ENCODE results near the gene NT5E.
"Not testable (repeated sequence)": the region's sequence is repeated elsewhere in the genome, so short reads cannot be mapped to it uniquely, and the experiment has no call there.

Gene NT5E

GRCh38 chr6:85506441-85507093 is 56.7 kb downstream of the NT5E start:
- H3K4me3 ChIP-seq (ENCODE audit: low read length) = no peak overlapping the region
- TF ChIP-seq CTCF (conservative IDR thresholded peaks at IDR 0.05; ENCODE audit: low read length) = no peak
- no peak for DNase-seq (ENCODE audit: low read depth)

- DNase-seq (ENCODE audit: low read depth) = peak; percentile 45
- TF ChIP-seq CTCF (conservative IDR thresholded peaks at IDR 0.05; ENCODE audit: low read length) = no peak
- H3K4me3 ChIP-seq (ENCODE audit: low read length) = no peak overlapping the region
Observed at GRCh38 chr6:85516168-85516567, 66.3 kb downstream of the NT5E start.

- H3K4me3 ChIP-seq (ENCODE audit: low read length); DNase-seq (ENCODE audit: low read depth): not testable (repeated sequence)
Observed at GRCh38 chr6:85524281-85524680, 74.4 kb downstream of the NT5E start.

GRCh38 chr6:85537055-85537494 is 87.2 kb downstream of the NT5E start:
- peak; percentile 63 for TF ChIP-seq CTCF (conservative IDR thresholded peaks at IDR 0.05; ENCODE audit: low read length)
- no peak overlapping the region for H3K4me3 ChIP-seq (ENCODE audit: low read length)
- DNase-seq (ENCODE audit: low read depth) = peak; percentile 20

GRCh38 chr6:85544776-85545175 is 94.9 kb downstream of the NT5E start:
- H3K4me3 ChIP-seq (ENCODE audit: low read length) = no peak overlapping the region
- peak; percentile 58 for DNase-seq (ENCODE audit: low read depth)
- TF ChIP-seq CTCF (conservative IDR thresholded peaks at IDR 0.05; ENCODE audit: low read length) = no peak

Measured in AG10803 (cell line).